GM04503 (cell line): Measurements from ENCODE around the gene ARHGAP31.
A peak's percentile ranks its signal among the peaks of the same experiment; 100 is the strongest.

Experiments used
- DNase-seq: peaks from one replicate; pipeline ENCODE4 v3.0.0-alpha.2; 2012; ENCODE audit warnings: low read depth

The ARHGAP31 gene

GRCh38 chr3:119436977-119437376, 142.8 kb downstream of the ARHGAP31 start:
- DNase-seq = no peak

GRCh38 chr3:119437691-119438258, 143.6 kb downstream of the ARHGAP31 start:
- no peak for DNase-seq

GRCh38 chr3:119443179-119443578, 149.0 kb downstream of the ARHGAP31 start:
- DNase-seq = no peak

- DNase-seq = no peak
Measured at GRCh38 chr3:119444590-119444989, 150.4 kb downstream of the ARHGAP31 start.

GRCh38 chr3:119453822-119454221, 159.6 kb downstream of the ARHGAP31 start:
- DNase-seq = no peak

GRCh38 chr3:119456469-119456868, 162.3 kb downstream of the ARHGAP31 start:
- DNase-seq = no peak

GRCh38 chr3:119457246-119457645, 163.1 kb downstream of the ARHGAP31 start:
- DNase-seq = no peak

GRCh38 chr3:119463171-119464169, 169.3 kb downstream of the ARHGAP31 start, which contains the start of gene TMEM39A:
Gene TMEM39A, minus strand, starts transcription at chr3:119463615. Its CDS starts 1,541 bp downstream, at chr3:119462074.
- peak; percentile 79 for DNase-seq

- no peak for DNase-seq
Measured at GRCh38 chr3:119468041-119468440, 173.9 kb downstream of the ARHGAP31 start.

GRCh38 chr3:119469418-119470189, 175.4 kb downstream of the ARHGAP31 start:
- DNase-seq = no peak
